ENCODE measurements around the gene ARRDC3.
A peak's percentile ranks its signal among the peaks of the same experiment; 100 is the strongest.

DNA sequence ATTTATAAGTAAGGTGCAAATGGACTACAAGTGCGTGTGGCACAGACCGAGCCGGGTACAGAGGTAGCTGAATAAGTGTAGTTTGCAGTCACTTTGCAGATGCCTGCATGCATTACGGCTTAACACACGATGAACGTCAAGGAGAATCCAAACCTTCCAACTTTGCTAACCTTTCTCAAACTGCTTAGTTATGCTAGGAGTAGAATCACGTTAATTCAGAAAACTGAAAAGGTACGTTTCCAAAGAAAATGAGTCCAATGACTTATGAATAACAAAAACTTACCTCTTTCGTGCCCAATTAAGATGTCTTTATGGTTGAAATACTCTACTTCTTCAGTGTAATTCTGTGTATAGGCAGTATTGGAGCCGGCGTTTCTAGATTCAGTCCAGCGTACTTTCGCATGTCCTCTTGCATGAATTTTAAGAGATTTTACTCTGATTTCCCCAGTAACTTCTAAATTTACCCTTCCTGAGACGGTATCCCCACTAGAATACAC is 539 bp downstream of the ARRDC3 start:
- TF ChIP-seq EZH2 (IDR thresholded peaks at IDR 0.05; ENCODE audit: low read depth, low read length, severe bottlenecking) (no peak), TEAD4 (IDR thresholded peaks at IDR 0.05; ENCODE audit: low read depth, low read length) (no peak), RAD21 (IDR thresholded peaks at IDR 0.05 in 1 of 2, conservative IDR thresholded peaks at IDR 0.05 in 1 of 2; ENCODE audit: low read depth in 2 of 2, low read length in 2 of 2) (no peak), YY1 (IDR thresholded peaks at IDR 0.05; ENCODE audit: low read depth, low read length) (no peak), POLR2AphosphoS5 (IDR thresholded peaks at IDR 0.05; ENCODE audit: low read depth, low read length) (peak; percentile 98), JUND (IDR thresholded peaks at IDR 0.05; ENCODE audit: low read length) (no peak), CBX5 (IDR thresholded peaks at IDR 0.05; ENCODE audit: low read depth, low read length) (no peak), SP1 (IDR thresholded peaks at IDR 0.05; ENCODE audit: low read depth, low read length) (no peak)
- TF ChIP-seq, protein P1, sequence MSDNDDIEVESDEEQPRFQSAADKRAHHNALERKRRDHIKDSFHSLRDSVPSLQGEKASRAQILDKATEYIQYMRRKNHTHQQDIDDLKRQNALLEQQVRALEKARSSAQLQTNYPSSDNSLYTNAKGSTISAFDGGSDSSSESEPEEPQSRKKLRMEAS (IDR thresholded peaks at IDR 0.05) = no peak
- TF ChIP-seq, protein P2, sequence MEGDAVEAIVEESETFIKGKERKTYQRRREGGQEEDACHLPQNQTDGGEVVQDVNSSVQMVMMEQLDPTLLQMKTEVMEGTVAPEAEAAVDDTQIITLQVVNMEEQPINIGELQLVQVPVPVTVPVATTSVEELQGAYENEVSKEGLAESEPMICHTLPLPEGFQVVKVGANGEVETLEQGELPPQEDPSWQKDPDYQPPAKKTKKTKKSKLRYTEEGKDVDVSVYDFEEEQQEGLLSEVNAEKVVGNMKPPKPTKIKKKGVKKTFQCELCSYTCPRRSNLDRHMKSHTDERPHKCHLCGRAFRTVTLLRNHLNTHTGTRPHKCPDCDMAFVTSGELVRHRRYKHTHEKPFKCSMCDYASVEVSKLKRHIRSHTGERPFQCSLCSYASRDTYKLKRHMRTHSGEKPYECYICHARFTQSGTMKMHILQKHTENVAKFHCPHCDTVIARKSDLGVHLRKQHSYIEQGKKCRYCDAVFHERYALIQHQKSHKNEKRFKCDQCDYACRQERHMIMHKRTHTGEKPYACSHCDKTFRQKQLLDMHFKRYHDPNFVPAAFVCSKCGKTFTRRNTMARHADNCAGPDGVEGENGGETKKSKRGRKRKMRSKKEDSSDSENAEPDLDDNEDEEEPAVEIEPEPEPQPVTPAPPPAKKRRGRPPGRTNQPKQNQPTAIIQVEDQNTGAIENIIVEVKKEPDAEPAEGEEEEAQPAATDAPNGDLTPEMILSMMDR (IDR thresholded peaks at IDR 0.05; ENCODE audit: control extremely low read depth in 1 of 3, insufficient read depth in 1 of 3, low read depth in 1 of 3, low read length in 3 of 3) = no peak
